Lower lobe of right lung (tissue), 2 donors: ENCODE measurements around the gene FOXP1. TPM values are rescaled to one million over a fixed set of nuclear protein-coding genes. Genes with fewer than 3 reads are reported as not detected.

ENCODE experiments used
- ATAC-seq, 2 donors: fragments of 200-7000 bp; cut with Tn5 transposase; one replicate each; pipeline ENCODE4 v1.9.1; 2020 to 2022; ENCODE audit warnings: mild to moderate bottlenecking in 2 of 2, moderate library complexity in 2 of 2
- DNase-seq: peaks from one replicate; pipeline ENCODE4 v3.0.0-alpha.2; 2020
- H3K27ac ChIP-seq: fragments of 200-600 bp; one replicate; pipeline ENCODE4 v1.8.0; 2022
- H3K27me3 ChIP-seq: fragments of 200-600 bp; one replicate; pipeline ENCODE4 v1.8.0; 2022; ENCODE audit warnings: low read depth
- H3K36me3 ChIP-seq: fragments of 200-600 bp; one replicate; pipeline ENCODE4 v1.8.0; 2022; ENCODE audit warnings: mild to moderate bottlenecking
- H3K4me1 ChIP-seq: fragments of 200-600 bp; one replicate; pipeline ENCODE4 v1.8.0; 2022
- H3K4me3 ChIP-seq: fragments of 200-600 bp; one replicate; pipeline ENCODE4 v1.8.0; 2022; ENCODE audit warnings: mild to moderate bottlenecking
- H3K9me3 ChIP-seq: fragments of 200-600 bp; one replicate; pipeline ENCODE4 v1.8.0; 2022
- CTCF ChIP-seq: fragments of 200-600 bp; IDR thresholded peaks from one replicate; pipeline ENCODE4 v1.8.0; 2022; ENCODE audit warnings: antibody characterized with exemption, mild to moderate bottlenecking
- intact Hi-C: fragments of 100-400 bp; cut with DNase I; formaldehyde crosslinking; loops from one replicate; pipeline ENCODE4 v1.11.0; 2022
- total RNA-seq: library from RNA; stranded (reverse); fragmentation: NEBNext Ultra II Directional; extraction: Animal tissue kit (Norgen Biotek cat#: 25700); gene quantifications from one replicate; pipeline ENCODE4 v1.2.1, GENCODE V29; 2021
- donor health status: DM: no; HTN: yes; CAD: no; lungs with severe emphysema.

The FOXP1 gene
- total RNA-seq, 1 donor from 2014 or later: 138 TPM

- DNase-seq: no peak
- H3K4me3 ChIP-seq: no peak overlapping the region
- intact Hi-C loops: no loop called here
- peaks cover 16% of the 10 kb centered on the region for H3K4me1 ChIP-seq
- TF ChIP-seq CTCF: no peak
- peaks cover 37% of the 10 kb centered on the region for H3K36me3 ChIP-seq
- peak; percentile 46 to 66 for ATAC-seq
- H3K9me3 ChIP-seq: no peaks in the 10 kb centered on the region
- H3K27ac ChIP-seq: no peak overlapping the region
- H3K27me3 ChIP-seq: no peaks in the 10 kb centered on the region
Observed at GRCh38 chr3:70999730-71000129, 583.8 kb downstream of the FOXP1 start.

- Histone ChIP-seq H3K36me3 (peaks cover 58% of the 10 kb centered on the region), H3K27ac (no peak overlapping the region), H3K4me1 (peaks cover 9% of the 10 kb centered on the region), H3K27me3 (no peaks in the 10 kb centered on the region), H3K4me3 (no peak overlapping the region), H3K9me3 (no peaks in the 10 kb centered on the region)
- DNase-seq: no peak
- ATAC-seq: no peak
- intact Hi-C loops: no loop called here
- no peak for TF ChIP-seq CTCF
Observed at GRCh38 chr3:70996082-70996481, 587.4 kb downstream of the FOXP1 start.

DNA sequence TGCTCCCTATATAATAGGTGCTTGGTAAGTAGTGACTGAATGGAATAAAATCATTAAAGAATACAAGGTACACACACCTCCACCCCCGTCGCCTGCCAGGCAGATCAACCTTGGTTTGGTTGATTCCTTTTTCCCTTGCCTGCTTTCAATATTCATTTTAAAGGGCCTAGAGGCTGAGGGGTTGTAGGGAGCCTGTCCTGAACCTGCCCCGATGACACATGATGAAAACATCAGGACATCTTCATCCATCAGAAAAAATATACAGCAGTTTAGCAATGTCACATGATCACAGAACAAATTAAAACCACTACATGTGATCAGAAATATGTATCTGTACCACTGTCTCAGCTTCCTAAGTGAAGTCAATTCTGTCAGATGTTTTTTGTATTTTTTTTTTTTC is 588.9 kb downstream of the FOXP1 start:
- DNase-seq: no peak
- no peak overlapping the region for H3K27ac ChIP-seq
- no peaks in the 10 kb centered on the region for H3K27me3 ChIP-seq
- H3K4me1 ChIP-seq: peaks cover 14% of the 10 kb centered on the region
- H3K4me3 ChIP-seq: no peak overlapping the region
- ATAC-seq: no peak
- peaks cover 45% of the 10 kb centered on the region for H3K36me3 ChIP-seq
- H3K9me3 ChIP-seq: no peaks in the 10 kb centered on the region
- intact Hi-C loops: no loop called here
- no peak for TF ChIP-seq CTCF

DNA sequence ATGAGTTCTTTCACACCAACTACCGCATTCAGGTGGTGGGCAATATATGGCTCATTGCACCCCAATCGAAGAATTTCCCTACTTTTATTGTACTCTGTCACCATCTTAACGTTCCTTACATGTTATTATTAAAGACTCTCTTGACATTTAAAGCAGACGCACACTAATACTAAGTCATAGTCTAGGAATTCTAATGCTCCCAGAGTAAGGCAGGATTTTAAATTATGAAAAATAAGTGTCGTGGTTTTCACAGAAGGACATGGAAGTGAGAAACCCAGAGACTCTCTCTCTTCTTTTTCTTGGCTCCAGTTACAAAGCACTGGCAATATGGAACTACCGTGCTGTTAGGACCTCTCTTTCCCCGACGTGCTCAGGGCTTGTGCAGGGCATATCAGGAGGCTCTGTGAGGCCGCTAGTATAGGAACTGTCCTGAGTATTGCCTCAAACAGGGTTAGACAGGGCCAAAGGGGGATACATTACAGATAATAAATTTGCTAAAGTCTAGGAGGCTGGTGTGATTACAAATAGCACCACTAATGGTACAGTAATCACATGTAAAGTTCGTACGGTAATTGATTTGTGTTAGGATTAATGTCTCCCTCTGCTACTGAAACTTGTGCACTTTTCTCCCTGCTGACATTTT is 590.8 kb downstream of the FOXP1 start:
- no peak for ATAC-seq
- Histone ChIP-seq H3K4me1 (peaks cover 14% of the 10 kb centered on the region), H3K36me3 (peaks cover 52% of the 10 kb centered on the region), H3K27ac (no peak overlapping the region), H3K4me3 (no peak overlapping the region), H3K27me3 (no peaks in the 10 kb centered on the region), H3K9me3 (no peaks in the 10 kb centered on the region)
- intact Hi-C loops: no loop called here
- DNase-seq: no peak
- TF ChIP-seq CTCF: no peak

- no peak for ATAC-seq
- intact Hi-C loops: no loop called here
- Histone ChIP-seq H3K4me1 (peaks cover 14% of the 10 kb centered on the region), H3K9me3 (no peaks in the 10 kb centered on the region), H3K27me3 (no peaks in the 10 kb centered on the region), H3K27ac (no peak overlapping the region), H3K36me3 (peaks cover 56% of the 10 kb centered on the region), H3K4me3 (no peak overlapping the region)
- no peak for DNase-seq
- no peak for TF ChIP-seq CTCF
Observed at GRCh38 chr3:70992131-70992530, 591.4 kb downstream of the FOXP1 start.

DNA sequence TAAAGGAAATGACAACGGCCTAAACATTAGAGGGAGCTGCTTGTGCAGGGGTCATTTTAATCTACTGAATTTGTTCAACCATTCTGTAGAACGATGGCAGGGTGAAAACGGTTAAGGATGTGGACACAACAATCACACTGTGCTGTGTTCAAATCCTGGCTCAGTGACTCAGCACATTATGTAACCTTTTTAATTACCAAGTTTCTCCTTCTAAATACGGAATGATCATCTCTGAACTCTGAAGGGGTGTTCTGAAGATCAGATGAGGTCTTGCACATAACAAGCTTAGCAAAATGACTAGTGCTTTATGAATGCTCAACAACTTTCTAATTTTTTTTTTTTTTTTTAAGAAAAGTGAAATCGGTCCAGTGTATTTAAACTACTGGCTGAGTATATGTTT is 592.8 kb downstream of the FOXP1 start:
- Histone ChIP-seq H3K27me3 (no peaks in the 10 kb centered on the region), H3K9me3 (no peaks in the 10 kb centered on the region), H3K27ac (no peak overlapping the region), H3K4me1 (peaks cover 14% of the 10 kb centered on the region), H3K36me3 (peaks cover 56% of the 10 kb centered on the region), H3K4me3 (no peak overlapping the region)
- DNase-seq: no peak
- intact Hi-C loops: no loop called here
- no peak for TF ChIP-seq CTCF
- ATAC-seq: no peak
